HG03108 (cell line): ENCODE data around the gene IL23R.

ENCODE experiments used
- ATAC-seq: cut with Tn5 transposase; IDR thresholded peaks from one replicate; pipeline ENCODE4 v1.9.1; 2021; ENCODE audit warnings: moderate library complexity; ENCODE audit not compliant: unreplicated experiment

IL23R gene

GRCh38 chr1:67228791-67229190, 62.5 kb downstream of the IL23R start:
- no peak for ATAC-seq

DNA sequence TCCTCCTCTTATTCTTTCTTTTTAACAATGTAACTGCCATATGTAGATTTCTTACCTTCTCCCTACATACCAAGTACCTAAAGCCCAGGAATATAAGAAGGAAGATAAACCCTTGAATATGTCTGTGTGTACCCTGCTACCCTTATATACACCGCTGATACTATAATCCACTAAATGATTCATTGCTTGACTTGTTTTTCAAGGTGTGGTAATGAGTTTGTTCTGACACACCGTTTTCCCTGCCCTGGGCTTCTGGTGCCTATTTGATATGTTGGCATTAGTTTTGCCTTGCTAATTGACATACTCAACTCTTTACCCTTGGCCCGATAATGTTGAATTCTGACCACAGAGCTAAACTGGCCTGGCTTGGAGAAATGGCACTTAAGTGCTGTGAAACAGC, 64.3 kb downstream of the IL23R start:
- ATAC-seq: no peak

DNA sequence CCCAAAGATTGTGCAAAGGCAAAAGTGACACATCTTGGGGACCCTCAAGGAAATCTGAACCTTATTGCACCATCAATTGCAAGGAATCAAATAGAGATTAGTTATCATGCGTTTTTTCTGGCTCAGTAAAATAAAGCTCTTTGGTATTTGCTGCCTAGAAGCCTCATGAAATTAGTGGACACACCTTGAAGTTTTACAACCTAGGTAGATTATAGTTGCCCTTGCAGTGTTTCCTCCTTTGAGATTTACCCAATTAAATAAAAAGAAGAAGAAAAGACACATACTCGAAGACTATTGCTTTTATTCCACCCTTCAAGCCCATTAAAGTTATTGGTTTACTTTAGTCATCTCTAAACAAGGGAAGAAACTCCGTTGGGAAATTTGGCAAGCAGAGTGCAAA, 70.0 kb downstream of the IL23R start:
- no peak for ATAC-seq

GRCh38 chr1:67239738-67240137, 73.5 kb downstream of the IL23R start:
- no peak for ATAC-seq

GRCh38 chr1:67241200-67241746, 75.0 kb downstream of the IL23R start:
- no peak for ATAC-seq

DNA sequence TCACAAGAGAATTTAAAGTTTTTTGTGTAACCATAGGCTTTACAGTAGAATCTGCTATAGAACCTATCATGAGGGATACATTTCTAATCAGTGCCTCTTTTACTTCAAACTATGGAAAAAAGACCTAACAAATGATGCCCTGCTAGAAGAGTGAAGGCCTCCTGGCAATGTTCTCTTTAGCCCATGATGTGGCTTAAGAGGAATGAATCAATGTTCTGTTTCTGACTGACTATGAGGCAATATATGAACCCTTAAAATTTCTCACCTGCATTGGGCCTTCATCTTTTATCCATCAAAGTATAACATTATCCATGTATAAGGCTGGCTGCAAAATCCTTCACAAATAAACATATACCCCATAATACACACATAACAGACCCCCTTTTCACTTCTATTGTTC, 75.8 kb downstream of the IL23R start:
- ATAC-seq: no peak

GRCh38 chr1:67250051-67250653, 83.9 kb downstream of the IL23R start:
- ATAC-seq: no peak

GRCh38 chr1:67256291-67257172, 90.3 kb downstream of the IL23R start:
- no peak for ATAC-seq

GRCh38 chr1:67257173-67257535, 90.9 kb downstream of the IL23R start:
- no peak for ATAC-seq

- ATAC-seq: no peak
These were observed 95.4 kb downstream of the IL23R start for GRCh38 chr1:67261680-67262079.

DNA sequence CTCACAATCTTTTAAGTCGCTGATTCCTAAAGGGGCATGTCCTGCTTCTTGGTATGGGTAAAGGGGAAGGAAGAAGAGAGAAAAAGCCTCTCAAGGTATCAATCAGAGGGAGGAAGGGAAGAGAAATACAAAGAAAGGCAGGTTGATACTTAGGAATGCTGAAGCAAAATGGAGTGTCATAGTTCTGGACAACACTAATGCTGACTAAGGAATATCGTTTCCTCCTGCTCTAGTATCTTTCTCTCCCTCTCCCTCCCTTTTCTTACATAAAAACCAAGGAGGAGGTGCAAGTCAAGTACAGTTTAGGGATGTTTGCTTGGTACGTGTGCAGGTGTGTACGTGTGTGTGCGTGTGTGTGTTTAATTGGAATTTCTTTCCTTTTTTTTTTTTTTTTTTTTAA, 96.5 kb downstream of the IL23R start:
- ATAC-seq: no peak

- ATAC-seq: no peak
These were observed 97.9 kb downstream of the IL23R start for GRCh38 chr1:67264152-67264551.

- ATAC-seq: peak; percentile 88
These were observed 98.6 kb downstream of the IL23R start for GRCh38 chr1:67264899-67265298.

GRCh38 chr1:67269061-67269460, 102.8 kb downstream of the IL23R start:
- ATAC-seq: no peak

DNA sequence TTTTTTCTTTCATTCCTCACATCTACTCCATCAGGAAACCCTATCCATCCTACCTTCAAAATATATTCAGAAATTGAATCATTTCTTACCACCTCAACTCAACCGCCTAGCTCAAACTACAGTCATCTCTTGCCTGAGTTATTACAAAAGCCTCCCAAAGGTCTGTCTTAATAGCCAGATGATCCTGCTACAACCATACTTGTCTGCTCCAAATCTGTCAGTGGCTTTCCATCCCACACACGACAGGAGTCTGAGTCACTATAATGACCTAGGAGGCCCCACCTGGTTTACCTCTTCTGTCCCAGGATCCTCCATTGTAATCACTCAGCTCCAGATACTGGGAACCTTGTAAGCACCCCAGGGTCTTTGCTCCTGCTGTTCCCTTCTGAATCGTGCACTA, 104.3 kb downstream of the IL23R start:
- ATAC-seq: no peak

- no peak for ATAC-seq
These were observed 107.3 kb downstream of the IL23R start for GRCh38 chr1:67273591-67273990.

- no peak for ATAC-seq
These were observed 108.5 kb downstream of the IL23R start for GRCh38 chr1:67274623-67275325.

GRCh38 chr1:67280696-67281095, 114.4 kb downstream of the IL23R start:
- ATAC-seq: no peak

- ATAC-seq: no peak
These were observed 115.0 kb downstream of the IL23R start for GRCh38 chr1:67281244-67281643.

- ATAC-seq: peak; percentile 82
These were observed 119.7 kb downstream of the IL23R start for GRCh38 chr1:67285780-67286488.

GRCh38 chr1:67290236-67290635, 124.0 kb downstream of the IL23R start:
- no peak for ATAC-seq
